Astrocyte of the cerebellum (primary cell): ENCODE measurements around the gene GARIN3.
"Not testable (repeated sequence)": the region's sequence is repeated elsewhere in the genome, so short reads cannot be mapped to it uniquely, and the experiment has no call there.

ENCODE experiments used
- DNase-seq: peaks from one replicate; pipeline ENCODE4 v3.0.0-alpha.2; 2011; ENCODE audit warnings: low read depth
- H3K4me3 ChIP-seq: 2 replicates; pipeline ENCODE4 v1.5.1; 2011; ENCODE audit warnings: mild to moderate bottlenecking, low read depth, low read length, moderate library complexity
- CTCF ChIP-seq: IDR thresholded peaks from 2 replicates; pipeline ENCODE4 v1.5.1; 2012; ENCODE audit warnings: low read length, low read depth, moderate library complexity, mild to moderate bottlenecking; ENCODE audit errors: missing control alignments
- in situ Hi-C: cut with HindIII; loops from 2 replicates; pipeline ENCODE4 v1.10.0; 2017; ENCODE audit warnings: low sequenced_read_pairs

GARIN3 gene

GRCh38 chr5:157186309-157187045, 20.4 kb upstream of the GARIN3 start:
- in situ Hi-C loops: no loop called here
- H3K4me3 ChIP-seq: no peak overlapping the region
- no peak for TF ChIP-seq CTCF
- DNase-seq: no peak

GRCh38 chr5:157185122-157185521, 19.1 kb upstream of the GARIN3 start:
- in situ Hi-C loops, H3K4me3 ChIP-seq, DNase-seq: not testable (repeated sequence)

- no peak overlapping the region for H3K4me3 ChIP-seq
- DNase-seq: no peak
- TF ChIP-seq CTCF: no peak
- in situ Hi-C loops: no loop called here
Observed at GRCh38 chr5:157184117-157184670, 18.1 kb upstream of the GARIN3 start.

GRCh38 chr5:157182143-157182757, 16.2 kb upstream of the GARIN3 start:
- in situ Hi-C loops: no loop called here
- TF ChIP-seq CTCF: no peak
- H3K4me3 ChIP-seq: no peak overlapping the region
- DNase-seq: no peak

GRCh38 chr5:157180374-157181264, 14.6 kb upstream of the GARIN3 start, which contains the start of gene ITK:
TSS of gene ITK (plus strand) at chr5:157180840. CDS start at chr5:157180978, 138 bp downstream.
- no peak for DNase-seq
- in situ Hi-C loops: no loop called here
- no peak for TF ChIP-seq CTCF
- no peak within 1 kb of the TSS for H3K4me3 ChIP-seq

- H3K4me3 ChIP-seq: no peak overlapping the region
- no peak for DNase-seq
- in situ Hi-C loops: no loop called here
- no peak for TF ChIP-seq CTCF
Observed at GRCh38 chr5:157178966-157179365, 12.9 kb upstream of the GARIN3 start.
